Fibroblast of lung (primary cell): ENCODE data around the gene LRRD1. TPM values are rescaled to one million over a fixed set of nuclear protein-coding genes. Genes with fewer than 3 reads are reported as not detected.

Experiments
- DNase-seq, 2 donors: peaks; one replicate each; pipeline versions ENCODE4 v3.0.0 to v3.0.0-alpha.2; 2010; ENCODE audit warnings: low read depth in 2 of 2
- H2AFZ ChIP-seq: 2 replicates; pipeline ENCODE4 v1.5.1; 2012; ENCODE audit warnings: low read length, control low read depth, inconsistent platforms
- H3K27ac ChIP-seq: 2 replicates; pipeline ENCODE4 v1.5.1; 2011; ENCODE audit warnings: low read length, control low read depth; ENCODE audit not compliant: insufficient read depth
- H3K27me3 ChIP-seq: 2 replicates; pipeline ENCODE4 v1.5.1; 2011; ENCODE audit warnings: mild to moderate bottlenecking, low read length; ENCODE audit not compliant: control insufficient read depth, insufficient read depth
- H3K36me3 ChIP-seq: 2 replicates; pipeline ENCODE4 v1.5.1; 2011; ENCODE audit warnings: low read length; ENCODE audit not compliant: control insufficient read depth, insufficient read depth
- H3K4me1 ChIP-seq: 2 replicates; pipeline ENCODE4 v1.5.1; 2011; ENCODE audit warnings: low read length; ENCODE audit not compliant: control insufficient read depth, insufficient read depth; ENCODE audit errors: extremely low read depth
- H3K4me2 ChIP-seq: 2 replicates; pipeline ENCODE4 v1.5.1; 2011; ENCODE audit warnings: low read length, control low read depth; ENCODE audit not compliant: insufficient read depth; ENCODE audit errors: extremely low read depth
- H3K4me3 ChIP-seq, 4 experiments: fragments of 200-600 bp in 1 of 4; sonication (generic) in 1 of 4; replicated peaks in 1 of 4; 2 replicates each; pipeline ENCODE4 v1.5.1; 2011 to 2016; ENCODE audit warnings: low read length in 4 of 4, low read depth in 3 of 4, mild to moderate bottlenecking in 3 of 4, control low read depth in 2 of 4, inconsistent platforms in 1 of 4, mixed read lengths in 1 of 4; ENCODE audit not compliant: insufficient read depth in 1 of 4; ENCODE audit errors: control extremely low read depth in 1 of 4
- H3K79me2 ChIP-seq: 2 replicates; pipeline ENCODE4 v1.5.1; 2012; ENCODE audit warnings: mild to moderate bottlenecking, low read length, inconsistent platforms; ENCODE audit not compliant: control insufficient read depth, insufficient read depth
- H3K9ac ChIP-seq: 2 replicates; pipeline ENCODE4 v1.5.1; 2011; ENCODE audit warnings: mild to moderate bottlenecking, low read length, control low read depth; ENCODE audit not compliant: insufficient read depth
- H3K9me3 ChIP-seq: 2 replicates; pipeline ENCODE4 v1.5.1; 2012; ENCODE audit warnings: low read depth, low read length; ENCODE audit not compliant: control insufficient read depth, insufficient read depth
- H4K20me1 ChIP-seq: 2 replicates; pipeline ENCODE4 v1.5.1; 2011; ENCODE audit warnings: low read length; ENCODE audit not compliant: control insufficient read depth, insufficient read depth; ENCODE audit errors: extremely low read depth
- CTCF ChIP-seq, 2 donors: IDR thresholded peaks in 1 of 2; conservative IDR thresholded peaks in 1 of 2; 1 replicate in 1 of 2; 2 replicates in 1 of 2; pipeline ENCODE4 v1.5.1; 2011 to 2012; ENCODE audit warnings: low read length in 2 of 2, control low read depth in 1 of 2, inconsistent platforms in 1 of 2, low read depth in 1 of 2, mild to moderate bottlenecking in 1 of 2
- EZH2 ChIP-seq: IDR thresholded peaks from 2 replicates; pipeline ENCODE4 v1.5.1; 2012; ENCODE audit warnings: low read length, control low read depth, mild to moderate bottlenecking; ENCODE audit errors: missing control alignments
- polyA minus RNA-seq: library from RNA; depleted of rRNA, polyadenylated mRNA; stranded (reverse); fragments of >200 nt; gene quantifications from 2 replicates; pipeline ENCODE4 v1.2.3, GENCODE V29; 2011; ENCODE audit warnings: low replicate concordance
- polyA plus RNA-seq, 2 donors: library from polyadenylated mRNA; depleted of rRNA in 1 of 2; stranded (reverse) in 1 of 2; unstranded in 1 of 2; fragments of >200 nt; gene quantifications; 2 replicates each; pipeline ENCODE4 v1.2.1, GENCODE V29; 2011 to 2012; ENCODE audit warnings: missing spikeins in 1 of 2
- total RNA-seq: library from RNA; depleted of rRNA; stranded (reverse); fragments of >200 nt; gene quantifications from 2 replicates; pipeline ENCODE4 v1.2.1, GENCODE V29; 2014

The LRRD1 gene
- under 0.01 and 0.17 TPM in 2 replicates for total RNA-seq
- polyA plus RNA-seq = 0.02 and 0.06 TPM in 2 replicates
- polyA plus RNA-seq (2012) = not detected in 2 replicates
- polyA minus RNA-seq = not detected in 2 replicates

DNA sequence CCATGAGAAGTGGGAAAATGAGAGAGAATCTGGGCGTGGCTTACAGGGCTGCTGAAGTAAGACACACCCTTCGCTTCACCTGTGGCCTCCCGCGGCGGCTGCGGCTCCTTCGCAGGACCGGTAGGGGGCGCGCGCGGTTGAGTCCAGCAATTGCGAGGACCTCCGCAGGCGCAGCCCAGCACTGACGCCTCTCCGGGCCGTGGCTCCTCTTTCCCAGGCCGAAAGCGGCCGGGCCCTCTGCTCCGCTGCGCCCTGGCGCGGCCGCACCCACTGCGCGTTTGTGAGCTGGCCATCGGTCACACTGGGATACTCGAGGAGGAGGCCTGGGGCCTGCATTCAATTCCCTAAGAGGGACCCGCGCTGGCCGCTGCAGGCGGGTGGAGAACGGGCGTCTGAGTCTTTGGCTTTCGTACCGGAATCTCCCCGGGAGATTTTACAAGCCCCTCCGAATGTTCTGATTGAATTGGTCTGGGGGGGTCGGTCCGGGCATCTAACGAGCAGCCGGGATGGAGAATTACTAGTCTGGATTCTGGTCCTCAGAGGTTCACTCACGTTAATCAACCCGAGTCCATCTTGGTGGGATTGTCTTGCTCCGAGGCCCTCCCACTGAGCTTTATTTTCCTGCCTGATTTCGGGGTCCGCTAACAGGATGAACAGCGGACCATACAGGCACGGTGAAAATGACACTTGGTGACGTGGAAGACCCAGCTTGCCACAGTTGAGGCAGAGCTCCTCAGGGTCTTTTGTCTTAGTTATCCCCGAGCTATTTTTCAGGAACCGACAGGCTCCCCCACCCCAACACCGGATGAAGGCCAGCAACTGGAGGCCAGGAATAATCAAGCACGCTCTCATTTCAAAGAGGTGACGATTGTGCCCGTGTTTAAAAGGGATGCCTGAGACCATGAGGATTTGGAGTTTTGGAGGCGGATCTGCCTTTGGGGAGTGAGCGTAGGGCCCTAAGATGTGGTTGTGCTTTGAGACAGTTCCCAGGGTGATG lies at the start of gene LRRD1:
TSS of gene LRRD1 (minus strand) at position 215 of the 997 bp plus-strand sequence. CDS start 13,940 bp downstream, outside the sequence.
- Histone ChIP-seq H3K79me2 (no peaks in the 10 kb centered on the region), H3K27me3 (no peaks in the 10 kb centered on the region), H3K4me3 (peak within 1 kb of the TSS; percentile 47 to 61 (median 54)), H4K20me1 (no peaks in the 10 kb centered on the region), H3K4me1 (peaks cover 9% of the 10 kb centered on the region), H3K4me2 (peak within 1 kb of the TSS; percentile 93), H3K36me3 (no peaks in the 10 kb centered on the region), H2AFZ (peak within 1 kb of the TSS; percentile 98), H3K9ac (peak within 1 kb of the TSS; percentile 69), H3K9me3 (no peaks in the 10 kb centered on the region), H3K27ac (peak within 1 kb of the TSS; percentile 72)
- peak; percentile 79 to 82 for DNase-seq
- TF ChIP-seq EZH2 (no peak), CTCF (conservative IDR thresholded peaks at IDR 0.05 in 1 of 2, IDR thresholded peaks at IDR 0.05 in 1 of 2; ENCODE audit: low read depth in 1 of 2, low read length in 2 of 2) (peak; percentile 83 to 89)

DNA sequence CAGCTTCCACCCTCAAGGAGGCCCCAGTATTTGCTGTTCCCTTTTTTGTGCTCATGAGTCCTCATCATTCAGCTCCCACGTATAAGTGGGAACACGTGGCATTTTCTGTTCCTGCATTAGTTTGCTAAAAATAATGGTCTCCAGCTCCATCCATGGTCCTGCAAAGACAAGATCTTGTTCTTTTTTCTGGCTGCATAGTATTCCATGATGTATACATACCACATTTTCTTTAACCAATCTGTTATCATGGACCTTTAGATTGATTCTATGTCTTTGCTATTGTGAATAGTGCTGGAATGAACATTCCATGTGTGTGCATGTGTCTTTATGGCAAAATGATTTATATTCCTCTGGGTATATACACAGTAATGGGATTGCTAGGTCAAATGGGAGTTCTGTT lies 49.8 kb upstream of the LRRD1 start:
- Histone ChIP-seq H3K4me1 (no peaks in the 10 kb centered on the region), H3K4me2 (no peak overlapping the region), H3K4me3 (no peak overlapping the region), H2AFZ (no peak overlapping the region), H4K20me1 (no peaks in the 10 kb centered on the region), H3K9me3 (no peaks in the 10 kb centered on the region), H3K9ac (no peak overlapping the region), H3K36me3 (no peaks in the 10 kb centered on the region), H3K27ac (no peak overlapping the region), H3K79me2 (no peaks in the 10 kb centered on the region), H3K27me3 (no peaks in the 10 kb centered on the region)
- DNase-seq = no peak
- TF ChIP-seq EZH2 (no peak), CTCF (conservative IDR thresholded peaks at IDR 0.05 in 1 of 2, IDR thresholded peaks at IDR 0.05 in 1 of 2; ENCODE audit: low read depth in 1 of 2, low read length in 2 of 2) (no peak)

GRCh38 chr7:92228100-92228499 lies 49.2 kb upstream of the LRRD1 start:
- H3K9me3 ChIP-seq = no peaks in the 10 kb centered on the region

More at GRCh38 chr7:92228100-92228499, 49.2 kb upstream of the LRRD1 start:
- H3K4me1 ChIP-seq = no peaks in the 10 kb centered on the region
- H3K79me2 ChIP-seq = no peaks in the 10 kb centered on the region
- H2AFZ ChIP-seq = no peak overlapping the region
- no peak overlapping the region for H3K9ac ChIP-seq
- H3K27ac ChIP-seq = no peak overlapping the region
- no peak for DNase-seq
- no peaks in the 10 kb centered on the region for H4K20me1 ChIP-seq
- no peaks in the 10 kb centered on the region for H3K27me3 ChIP-seq
- no peak overlapping the region for H3K4me2 ChIP-seq
- TF ChIP-seq EZH2 (no peak), CTCF (conservative IDR thresholded peaks at IDR 0.05 in 1 of 2, IDR thresholded peaks at IDR 0.05 in 1 of 2; ENCODE audit: low read depth in 1 of 2, low read length in 2 of 2) (no peak)
- H3K4me3 ChIP-seq = no peak overlapping the region
- H3K36me3 ChIP-seq = no peaks in the 10 kb centered on the region
